IPS-20b (cell line): ENCODE measurements around the gene RPTOR.

Source experiments
- H3K27ac ChIP-seq: one replicate; pipeline ENCODE4 v1.5.1; 2013; ENCODE audit warnings: low read length
- H3K27me3 ChIP-seq: 2 replicates; pipeline ENCODE4 v1.6.1; 2013; ENCODE audit warnings: mild to moderate bottlenecking, low read length, inconsistent platforms; ENCODE audit not compliant: insufficient read depth
- H3K36me3 ChIP-seq: 2 replicates; pipeline ENCODE4 v1.6.1; 2013; ENCODE audit warnings: low read depth, mild to moderate bottlenecking, inconsistent platforms, low read length, moderate library complexity; ENCODE audit not compliant: insufficient read depth
- H3K4me1 ChIP-seq: 2 replicates; pipeline ENCODE4 v1.6.1; 2013; ENCODE audit warnings: mild to moderate bottlenecking, control low read depth, inconsistent platforms, low read length, moderate library complexity; ENCODE audit not compliant: insufficient read depth
- H3K4me3 ChIP-seq: 2 replicates; pipeline ENCODE4 v1.5.1; 2013; ENCODE audit warnings: mild to moderate bottlenecking, low read length, inconsistent platforms
- H3K9ac ChIP-seq: 2 replicates; pipeline ENCODE4 v1.6.1; 2013; ENCODE audit warnings: low read depth, mild to moderate bottlenecking, inconsistent platforms, low read length, moderate library complexity
- H3K9me3 ChIP-seq: 2 replicates; pipeline ENCODE4 v1.6.1; 2013; ENCODE audit warnings: mild to moderate bottlenecking, low read depth, low read length, inconsistent platforms; ENCODE audit not compliant: insufficient read depth

RPTOR gene

DNA sequence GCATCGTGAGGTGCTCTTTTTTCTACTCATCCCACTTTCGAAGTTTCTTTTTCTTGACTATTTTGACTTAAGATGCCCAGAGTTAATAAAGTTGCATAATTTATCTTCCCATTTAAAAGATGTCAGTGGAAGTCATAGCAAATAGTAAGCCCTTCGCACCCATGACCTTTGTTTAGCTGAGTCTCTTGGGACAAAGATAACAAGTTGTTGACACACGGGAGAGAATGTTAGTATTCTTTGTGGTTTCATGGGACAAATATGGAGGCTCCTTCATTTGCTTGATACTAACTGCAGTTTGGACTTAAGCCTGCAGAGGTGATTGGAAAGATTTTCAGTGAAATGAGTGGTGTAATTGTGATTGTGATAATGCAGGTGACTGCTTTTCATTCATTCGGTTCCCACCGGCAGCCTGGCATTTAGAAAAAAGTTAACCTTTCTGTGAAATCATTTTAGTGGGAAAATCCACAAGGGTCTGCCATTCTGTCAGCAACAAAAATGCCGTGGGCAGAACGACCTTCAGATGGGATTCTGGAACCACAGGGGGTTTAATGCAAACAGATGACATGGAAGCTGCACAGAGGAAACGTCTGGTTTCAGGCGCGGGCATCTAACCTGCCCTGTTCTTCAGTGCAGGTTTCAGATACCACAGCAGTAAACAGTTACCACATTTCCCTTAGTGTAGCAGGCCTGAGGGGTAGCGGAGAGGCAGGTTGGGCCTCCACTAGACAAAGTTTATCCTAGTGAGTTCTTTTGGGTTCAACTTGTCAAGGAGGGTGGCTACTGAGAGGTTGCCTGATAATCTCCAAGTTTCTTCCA, 123.0 kb downstream of the RPTOR start:
- Histone ChIP-seq H3K27ac (no peak overlapping the region), H3K9me3 (no peaks in the 10 kb centered on the region), H3K36me3 (no peaks in the 10 kb centered on the region), H3K27me3 (no peaks in the 10 kb centered on the region), H3K4me3 (no peak overlapping the region), H3K9ac (no peak overlapping the region), H3K4me1 (peaks cover 24% of the 10 kb centered on the region)

DNA sequence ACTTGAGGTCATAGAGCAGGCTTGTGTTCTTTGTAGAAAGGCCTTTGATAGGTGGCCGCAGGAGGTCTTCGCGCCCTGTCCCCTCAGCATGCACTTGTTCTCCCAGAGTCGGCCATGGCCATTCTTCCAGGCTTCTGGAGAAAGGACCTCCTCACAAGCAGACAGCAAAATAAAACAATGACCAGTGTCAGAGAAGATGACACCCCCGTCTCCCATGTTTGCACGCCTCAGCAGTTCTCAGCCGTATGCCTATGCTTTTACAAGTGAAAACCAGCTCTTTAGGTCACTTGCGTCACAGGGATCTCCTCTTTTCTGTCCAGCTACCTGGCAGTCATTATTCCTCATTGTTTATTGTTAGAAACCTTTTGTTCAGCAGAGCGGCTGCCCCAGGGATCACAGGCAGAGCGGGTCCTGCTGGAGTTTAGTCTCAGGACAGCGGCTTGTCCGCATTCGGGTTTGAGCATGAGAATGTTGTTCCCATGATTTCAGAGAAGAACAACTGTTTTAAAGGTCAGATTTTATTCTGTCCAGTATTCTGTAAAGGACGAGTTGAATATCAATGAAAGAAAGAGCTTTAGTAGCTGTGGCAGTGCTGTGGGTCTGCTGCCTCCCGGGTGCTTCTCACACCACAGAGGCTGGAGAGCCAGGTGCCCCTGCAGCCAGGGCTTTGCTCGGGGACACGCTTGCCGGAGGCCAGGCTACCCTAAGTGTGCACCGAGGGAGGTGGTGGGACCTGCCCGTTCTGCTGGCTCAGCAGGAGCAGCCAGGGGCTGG, 123.9 kb downstream of the RPTOR start:
- H3K4me3 ChIP-seq: no peak overlapping the region
- H3K36me3 ChIP-seq: no peaks in the 10 kb centered on the region
- no peaks in the 10 kb centered on the region for H3K27me3 ChIP-seq
- peaks cover 23% of the 10 kb centered on the region for H3K4me1 ChIP-seq
- no peak overlapping the region for H3K27ac ChIP-seq
- H3K9ac ChIP-seq: no peak overlapping the region
- H3K9me3 ChIP-seq: no peaks in the 10 kb centered on the region

DNA sequence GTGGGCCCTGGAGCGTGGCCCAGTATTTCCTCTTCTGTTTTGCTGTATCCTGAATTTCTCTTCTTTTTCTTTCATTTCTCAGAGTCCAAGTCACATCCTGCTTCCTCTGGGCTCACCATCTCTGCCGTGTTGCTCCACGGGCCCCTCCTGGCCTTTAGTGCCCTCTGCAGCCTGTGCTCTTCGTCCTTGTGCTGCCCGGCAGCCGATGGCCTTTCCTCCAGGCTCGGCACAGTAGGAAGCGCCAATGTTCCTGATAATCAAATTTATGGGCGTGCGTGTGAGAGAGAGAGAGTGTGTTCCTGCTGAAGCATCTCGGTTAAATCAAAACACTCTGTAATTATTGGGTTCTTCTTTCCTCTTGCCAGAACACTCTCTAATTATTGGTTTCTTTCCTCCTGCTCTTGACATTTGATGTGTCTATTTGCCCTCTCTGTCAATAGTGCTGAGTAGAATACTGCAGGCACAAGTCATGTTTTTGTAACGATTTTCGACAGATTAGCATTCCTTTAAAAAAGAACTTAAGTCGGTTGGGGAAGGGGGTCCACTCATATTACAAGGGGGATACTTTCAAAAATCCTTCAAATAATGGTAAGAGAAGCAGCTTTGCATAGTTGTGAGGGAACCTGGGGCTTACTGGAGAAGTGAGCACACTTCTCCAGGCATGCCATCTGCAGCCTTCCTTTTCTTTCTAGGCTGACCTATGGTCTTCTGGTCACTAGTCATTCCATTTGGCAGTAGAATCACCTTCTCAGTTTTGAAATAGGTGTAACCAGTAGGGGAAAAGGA, 126.6 kb downstream of the RPTOR start:
- Histone ChIP-seq H3K36me3 (no peaks in the 10 kb centered on the region), H3K9me3 (no peaks in the 10 kb centered on the region), H3K27me3 (no peaks in the 10 kb centered on the region), H3K9ac (no peak overlapping the region), H3K4me1 (peaks cover 9% of the 10 kb centered on the region), H3K27ac (no peak overlapping the region), H3K4me3 (no peak overlapping the region)

DNA sequence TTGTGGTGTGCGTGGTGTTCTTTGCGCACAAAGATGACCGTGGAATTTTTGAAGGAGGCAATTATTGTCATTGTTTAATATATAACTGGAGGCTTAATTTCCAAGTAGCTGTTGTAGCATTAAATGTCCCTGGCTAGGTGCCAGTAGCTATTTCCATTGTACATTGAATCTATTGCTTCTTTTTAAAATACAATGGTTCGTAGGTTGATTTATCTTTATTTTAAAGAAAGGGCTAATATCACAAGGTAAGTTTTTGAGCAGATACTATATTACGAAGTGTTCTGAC, 127.1 kb downstream of the RPTOR start:
- Histone ChIP-seq H3K4me1 (peaks cover 9% of the 10 kb centered on the region), H3K9ac (no peak overlapping the region), H3K9me3 (no peaks in the 10 kb centered on the region), H3K27ac (no peak overlapping the region), H3K4me3 (no peak overlapping the region), H3K27me3 (no peaks in the 10 kb centered on the region), H3K36me3 (no peaks in the 10 kb centered on the region)

GRCh38 chr17:80673152-80673920, 128.7 kb downstream of the RPTOR start:
- H3K36me3 ChIP-seq: no peaks in the 10 kb centered on the region
- H3K27ac ChIP-seq: no peak overlapping the region
- H3K9ac ChIP-seq: no peak overlapping the region
- peaks cover 5% of the 10 kb centered on the region for H3K4me1 ChIP-seq
- H3K4me3 ChIP-seq: no peak overlapping the region
- no peaks in the 10 kb centered on the region for H3K27me3 ChIP-seq
- H3K9me3 ChIP-seq: no peaks in the 10 kb centered on the region

GRCh38 chr17:80675438-80676095, 130.9 kb downstream of the RPTOR start:
- Histone ChIP-seq H3K9me3 (no peaks in the 10 kb centered on the region), H3K27me3 (no peaks in the 10 kb centered on the region)

GRCh38 chr17:80676096-80676466, 131.4 kb downstream of the RPTOR start:
- Histone ChIP-seq H3K4me3 (no peak overlapping the region), H3K9ac (no peak overlapping the region), H3K4me1 (peaks cover 11% of the 10 kb centered on the region), H3K27ac (no peak overlapping the region), H3K9me3 (no peaks in the 10 kb centered on the region), H3K36me3 (no peaks in the 10 kb centered on the region), H3K27me3 (no peaks in the 10 kb centered on the region)

More at GRCh38 chr17:80675438-80676095, 130.9 kb downstream of the RPTOR start:
- Histone ChIP-seq H3K4me1 (peaks cover 11% of the 10 kb centered on the region), H3K4me3 (no peak overlapping the region), H3K9ac (no peak overlapping the region), H3K36me3 (no peaks in the 10 kb centered on the region), H3K27ac (no peak overlapping the region)

GRCh38 chr17:80676564-80676963, 131.9 kb downstream of the RPTOR start:
- H3K27ac ChIP-seq: no peak overlapping the region
- H3K36me3 ChIP-seq: no peaks in the 10 kb centered on the region
- H3K4me3 ChIP-seq: no peak overlapping the region
- H3K4me1 ChIP-seq: peaks cover 11% of the 10 kb centered on the region
- no peaks in the 10 kb centered on the region for H3K27me3 ChIP-seq
- H3K9ac ChIP-seq: no peak overlapping the region
- H3K9me3 ChIP-seq: no peaks in the 10 kb centered on the region

GRCh38 chr17:80677214-80677756, 132.6 kb downstream of the RPTOR start:
- H3K4me1 ChIP-seq: peaks cover 11% of the 10 kb centered on the region
- no peak overlapping the region for H3K9ac ChIP-seq
- H3K4me3 ChIP-seq: no peak overlapping the region
- H3K27me3 ChIP-seq: no peaks in the 10 kb centered on the region
- no peaks in the 10 kb centered on the region for H3K36me3 ChIP-seq
- H3K9me3 ChIP-seq: no peaks in the 10 kb centered on the region
- H3K27ac ChIP-seq: no peak overlapping the region

DNA sequence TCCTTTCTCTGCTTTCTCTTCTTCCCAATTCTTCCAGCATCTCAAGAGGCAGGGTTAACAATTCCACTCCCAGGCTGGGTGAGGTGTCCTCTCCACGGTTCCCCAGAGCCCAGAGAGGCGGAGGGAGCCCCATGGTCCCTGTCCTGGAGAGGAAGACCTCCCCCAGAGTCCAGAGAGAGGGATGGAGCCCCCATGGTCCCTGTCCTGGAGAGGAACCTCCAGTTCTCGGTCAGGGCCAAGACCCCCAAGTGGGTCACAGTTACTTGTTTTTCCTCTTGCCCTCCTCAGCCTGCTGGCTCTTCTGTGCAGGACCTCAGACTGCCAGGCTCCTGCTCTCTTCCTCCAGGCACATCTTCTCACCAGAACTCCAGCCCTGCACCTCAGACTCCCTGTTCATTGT, 135.2 kb downstream of the RPTOR start:
- Histone ChIP-seq H3K27me3 (no peaks in the 10 kb centered on the region), H3K9me3 (no peaks in the 10 kb centered on the region), H3K4me3 (no peak overlapping the region), H3K36me3 (no peaks in the 10 kb centered on the region), H3K27ac (no peak overlapping the region), H3K4me1 (peaks cover 11% of the 10 kb centered on the region), H3K9ac (no peak overlapping the region)

DNA sequence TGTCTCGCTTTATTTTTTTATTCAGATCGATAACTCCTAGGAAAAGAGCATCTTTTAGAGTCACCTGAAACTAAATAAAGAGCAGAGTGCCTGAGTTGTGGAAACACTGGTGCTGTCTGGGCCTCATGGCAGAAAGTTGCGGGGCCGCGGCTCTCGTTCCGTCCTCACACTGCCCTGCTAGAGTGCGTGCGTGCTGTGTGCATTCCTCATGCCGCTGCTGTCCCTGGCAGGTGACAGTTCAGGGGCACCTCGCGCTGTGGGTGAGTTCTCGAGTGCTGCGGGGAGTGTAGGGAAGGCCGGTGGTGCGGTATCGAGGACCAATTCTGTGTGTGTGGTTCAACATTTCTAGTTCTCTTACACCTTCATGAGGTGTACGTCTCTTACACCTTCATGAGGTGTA, 136.6 kb downstream of the RPTOR start:
- H3K27me3 ChIP-seq: no peaks in the 10 kb centered on the region
- H3K27ac ChIP-seq: no peak overlapping the region
- peaks cover 11% of the 10 kb centered on the region for H3K4me1 ChIP-seq
- no peaks in the 10 kb centered on the region for H3K9me3 ChIP-seq
- H3K36me3 ChIP-seq: no peaks in the 10 kb centered on the region
- H3K9ac ChIP-seq: no peak overlapping the region
- H3K4me3 ChIP-seq: no peak overlapping the region
